ENCODE results near the gene ADAMTS12. TPM values are rescaled to one million over a fixed set of nuclear protein-coding genes. Genes with fewer than 3 reads are reported as not detected.

ADAMTS12 gene
- total and polyA plus RNA-seq, 9 of the 15 experiments (the other 6 are each of a cell fraction or from before 2014, with no cell fraction given) = 0.11 TPM; not detected in 8

DNA sequence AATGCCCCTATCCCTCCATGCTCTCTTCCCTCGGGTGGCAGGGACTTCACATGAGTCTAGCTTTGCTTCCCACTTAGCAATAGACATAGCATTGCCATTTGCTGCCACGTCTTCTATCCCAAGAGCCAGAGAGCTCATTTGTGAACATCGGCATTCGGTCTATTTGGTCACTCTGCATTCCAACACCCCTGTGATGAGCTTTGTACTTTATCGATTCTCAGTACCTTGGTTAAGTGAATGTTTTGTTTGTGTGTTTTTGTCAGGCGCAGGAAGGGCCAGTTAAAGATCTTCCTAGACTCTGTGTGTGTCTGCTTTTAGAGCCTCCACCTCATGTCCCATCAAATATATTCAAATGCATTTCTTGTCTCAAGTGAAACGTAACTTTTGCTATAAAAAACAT is 309.4 kb downstream of the ADAMTS12 start:
- FAIRE-seq (no peak), DNase-seq (ENCODE audit: extremely low read depth in 1 of 4, low spot score in 3 of 4) (no peak), ATAC-seq (no peak)
- H4K20me1 ChIP-seq (replicated peaks; ENCODE audit: control insufficient read depth, insufficient read depth, low read length) = no peaks in the 10 kb centered on the region
- in situ Hi-C loops (cut with MboI) (no loop called here), intact Hi-C loops (cut with micrococcal nuclease) (no loop called here)
- no peaks in the 10 kb centered on the region for H3K9me1 ChIP-seq (ENCODE audit: control insufficient read depth, insufficient read depth, low read length)
- H3K4me1 ChIP-seq (replicated peaks in 1 of 2; ENCODE audit: control insufficient read depth in 2 of 2, insufficient read depth in 2 of 2, low read length in 2 of 2) = no peaks in the 10 kb centered on the region
- H2AFZ ChIP-seq (ENCODE audit: low read depth, low read length) = no peak overlapping the region
- H3K4me3 ChIP-seq = no peak overlapping the region
- H3K79me2 ChIP-seq (ENCODE audit: control insufficient read depth, insufficient read depth, low read length) = no peaks in the 10 kb centered on the region
- ChIA-PET POLR2A (interaction anchor here (0.8 kb wide), 1 partner anchor 15 kb away, joined by 3 read pairs; no protein-coding TSS in a partner anchor), CTCF (ENCODE audit: low intra/inter-chr PET ratio) (no interaction called here)
- no peak for TF ChIP-seq TCF3 (CRISPR knock-in tag; IDR thresholded peaks at IDR 0.05)
- TF ChIP-seq, protein P1, sequence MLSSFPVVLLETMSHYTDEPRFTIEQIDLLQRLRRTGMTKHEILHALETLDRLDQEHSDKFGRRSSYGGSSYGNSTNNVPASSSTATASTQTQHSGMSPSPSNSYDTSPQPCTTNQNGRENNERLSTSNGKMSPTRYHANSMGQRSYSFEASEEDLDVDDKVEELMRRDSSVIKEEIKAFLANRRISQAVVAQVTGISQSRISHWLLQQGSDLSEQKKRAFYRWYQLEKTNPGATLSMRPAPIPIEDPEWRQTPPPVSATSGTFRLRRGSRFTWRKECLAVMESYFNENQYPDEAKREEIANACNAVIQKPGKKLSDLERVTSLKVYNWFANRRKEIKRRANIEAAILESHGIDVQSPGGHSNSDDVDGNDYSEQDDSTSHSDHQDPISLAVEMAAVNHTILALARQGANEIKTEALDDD (IDR thresholded peaks at IDR 0.05) = no peak
- no peak for TF ChIP-seq NR1H2 (CRISPR knock-in tag; IDR thresholded peaks at IDR 0.05)
- TF ChIP-seq GATAD2B (IDR thresholded peaks at IDR 0.05; ENCODE audit: borderline replicate concordance) = no peak
- TF ChIP-seq PHB (CRISPR knock-in tag; IDR thresholded peaks at IDR 0.05) = no peak
- BruUV-seq (replicated peaks) = no TSS peak
- no peak overlapping the region for H3K4me2 ChIP-seq (ENCODE audit: insufficient read depth, low read length)
- no peak overlapping the region for H3K9ac ChIP-seq (ENCODE audit: insufficient read depth in 1 of 2, low read depth in 2 of 2, low read length in 2 of 2)
- H3K9me3 ChIP-seq (replicated peaks; ENCODE audit: control insufficient read depth, insufficient read depth, low read depth, low read length) = no peaks in the 10 kb centered on the region
- no peaks in the 10 kb centered on the region for H3K36me3 ChIP-seq (ENCODE audit: control insufficient read depth, insufficient read depth, low read length)
- no peak overlapping the region for H3K27ac ChIP-seq (ENCODE audit: extremely low read depth, low read depth, low read length)
- peaks cover 4 to 6% of the 10 kb centered on the region in 2 experiments; a peak in 4 of 5 replicates for H3K27me3 ChIP-seq (ENCODE audit: control insufficient read depth in 2 of 2, insufficient read depth in 2 of 2, low read length in 2 of 2)
- whole genome bisulfite sequencing (ENCODE audit: insufficient coverage, low coverage, missing lambda C conversion rate) = 2% methylated on average over 7 of the region's 7 CpGs

DNA sequence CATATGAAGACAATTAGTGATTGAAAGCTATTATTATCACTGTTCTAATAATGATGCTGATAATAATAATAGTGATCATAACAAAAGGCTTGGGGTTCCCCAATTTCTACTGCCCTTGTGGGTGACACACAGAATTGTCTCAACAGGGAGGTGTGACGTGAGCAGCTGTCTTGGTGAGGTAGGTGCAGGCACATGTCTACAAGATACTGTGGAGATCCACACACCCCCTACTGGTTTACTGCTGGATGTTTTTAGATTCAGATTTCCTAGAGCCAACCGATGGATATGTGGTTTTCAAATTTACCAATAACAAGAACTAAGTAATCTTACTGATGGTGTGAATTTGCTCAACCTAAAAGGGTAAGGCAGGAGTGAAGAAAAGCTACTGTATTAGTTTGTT is 312.0 kb downstream of the ADAMTS12 start:
- ChIA-PET CTCF (ENCODE audit: low intra/inter-chr PET ratio) (no interaction called here), POLR2A (interaction anchor here (1.3 kb wide), 1 partner anchor 12 kb away, joined by 3 read pairs; no protein-coding TSS in a partner anchor)
- Histone ChIP-seq H3K79me2 (ENCODE audit: control insufficient read depth, insufficient read depth, low read length) (no peaks in the 10 kb centered on the region), H2AFZ (ENCODE audit: low read depth, low read length) (no peak overlapping the region), H3K4me1 (replicated peaks in 1 of 2; ENCODE audit: control insufficient read depth in 2 of 2, insufficient read depth in 2 of 2, low read length in 2 of 2) (no peaks in the 10 kb centered on the region), H3K36me3 (ENCODE audit: control insufficient read depth, insufficient read depth, low read length) (no peaks in the 10 kb centered on the region), H3K9ac (ENCODE audit: insufficient read depth in 1 of 2, low read depth in 2 of 2, low read length in 2 of 2) (no peak overlapping the region), H3K9me3 (replicated peaks; ENCODE audit: control insufficient read depth, insufficient read depth, low read depth, low read length) (no peaks in the 10 kb centered on the region), H3K27ac (ENCODE audit: extremely low read depth, low read depth, low read length) (no peak overlapping the region), H3K9me1 (ENCODE audit: control insufficient read depth, insufficient read depth, low read length) (no peaks in the 10 kb centered on the region), H3K4me3 (no peak overlapping the region), H4K20me1 (replicated peaks; ENCODE audit: control insufficient read depth, insufficient read depth, low read length) (no peaks in the 10 kb centered on the region), H3K27me3 (ENCODE audit: control insufficient read depth in 2 of 2, insufficient read depth in 2 of 2, low read length in 2 of 2) (peaks cover 16 to 18% of the 10 kb centered on the region in 2 experiments), H3K4me2 (ENCODE audit: insufficient read depth, low read length) (no peak overlapping the region)
- ATAC-seq (peak; percentile 54; the same call in 2 of the 3 replicates), FAIRE-seq (no peak), DNase-seq (ENCODE audit: extremely low read depth in 1 of 4, low spot score in 3 of 4) (peak in 1 of 4 experiments; percentile 4)
- no TSS peak for BruUV-seq (replicated peaks)
- in situ Hi-C loops (cut with MboI) (no loop called here), intact Hi-C loops (cut with micrococcal nuclease) (no loop called here)
- 3% methylated on average over 2 of the region's 2 CpGs for WGBS (ENCODE audit: insufficient coverage, low coverage, missing lambda C conversion rate)
- no peak for TF ChIP-seq TEAD2 (tag; IDR thresholded peaks at IDR 0.05)
- TF ChIP-seq, protein P2, sequence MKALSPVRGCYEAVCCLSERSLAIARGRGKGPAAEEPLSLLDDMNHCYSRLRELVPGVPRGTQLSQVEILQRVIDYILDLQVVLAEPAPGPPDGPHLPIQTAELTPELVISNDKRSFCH (CRISPR knock-in tag; IDR thresholded peaks at IDR 0.05) = no peak
- TF ChIP-seq, protein P2 (tag; IDR thresholded peaks at IDR 0.05) = no peak
- no peak for TF ChIP-seq SP2 (IDR thresholded peaks at IDR 0.05; ENCODE audit: extremely low read depth, low read depth, low read length, poor library complexity, severe bottlenecking)
- TF ChIP-seq RAD51 (IDR thresholded peaks at IDR 0.05; ENCODE audit: borderline replicate concordance, low read depth) = no peak
- TF ChIP-seq CEBPG (CRISPR knock-in tag; IDR thresholded peaks at IDR 0.05) = no peak
- TF ChIP-seq CEBPG (tag; conservative IDR thresholded peaks at IDR 0.05 in 1 of 2, IDR thresholded peaks at IDR 0.05 in 1 of 2) = no peak
- TF ChIP-seq, protein P3, sequence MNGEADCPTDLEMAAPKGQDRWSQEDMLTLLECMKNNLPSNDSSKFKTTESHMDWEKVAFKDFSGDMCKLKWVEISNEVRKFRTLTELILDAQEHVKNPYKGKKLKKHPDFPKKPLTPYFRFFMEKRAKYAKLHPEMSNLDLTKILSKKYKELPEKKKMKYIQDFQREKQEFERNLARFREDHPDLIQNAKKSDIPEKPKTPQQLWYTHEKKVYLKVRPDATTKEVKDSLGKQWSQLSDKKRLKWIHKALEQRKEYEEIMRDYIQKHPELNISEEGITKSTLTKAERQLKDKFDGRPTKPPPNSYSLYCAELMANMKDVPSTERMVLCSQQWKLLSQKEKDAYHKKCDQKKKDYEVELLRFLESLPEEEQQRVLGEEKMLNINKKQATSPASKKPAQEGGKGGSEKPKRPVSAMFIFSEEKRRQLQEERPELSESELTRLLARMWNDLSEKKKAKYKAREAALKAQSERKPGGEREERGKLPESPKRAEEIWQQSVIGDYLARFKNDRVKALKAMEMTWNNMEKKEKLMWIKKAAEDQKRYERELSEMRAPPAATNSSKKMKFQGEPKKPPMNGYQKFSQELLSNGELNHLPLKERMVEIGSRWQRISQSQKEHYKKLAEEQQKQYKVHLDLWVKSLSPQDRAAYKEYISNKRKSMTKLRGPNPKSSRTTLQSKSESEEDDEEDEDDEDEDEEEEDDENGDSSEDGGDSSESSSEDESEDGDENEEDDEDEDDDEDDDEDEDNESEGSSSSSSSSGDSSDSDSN (IDR thresholded peaks at IDR 0.05; ENCODE audit: borderline replicate concordance in 1 of 2, low read depth in 2 of 2, low read length in 2 of 2) = no peak
